ENCODE measurements around the gene IHH.
A peak's percentile ranks its signal among the peaks of the same experiment; 100 is the strongest.

IHH gene

DNA sequence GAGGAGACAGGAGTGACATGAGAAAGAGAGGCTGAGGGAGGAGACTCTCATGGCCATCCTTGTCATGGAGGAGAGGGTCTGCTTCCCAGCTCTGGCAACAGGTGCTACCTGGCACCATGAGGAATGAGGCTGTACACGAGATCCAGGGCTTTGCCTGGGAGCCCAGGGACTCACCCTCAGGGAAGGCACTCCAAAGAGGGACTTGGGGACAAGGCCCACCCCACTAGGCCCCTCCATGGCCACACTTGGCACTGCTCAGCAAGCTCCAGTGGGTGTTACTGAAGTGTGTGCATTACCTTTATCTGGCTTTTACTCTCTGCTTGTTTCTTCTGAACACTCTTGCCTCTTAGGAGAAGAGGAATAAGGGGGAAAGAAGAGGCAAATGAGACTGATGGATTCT, 22.1 kb downstream of the IHH start:
- H3K4me1 ChIP-seq (ENCODE audit: control insufficient read depth in 2 of 2, insufficient read depth in 1 of 2, low read depth in 1 of 2, low read length in 2 of 2) = peaks cover 0 to 3% of the 10 kb centered on the region in 2 donors
- H3K9ac ChIP-seq (ENCODE audit: low read depth, low read length, poor library complexity) = no peak overlapping the region
- no peak for DNase-seq (ENCODE audit: low spot score)
- no peaks in the 10 kb centered on the region for H3K36me3 ChIP-seq (replicated peaks in 1 of 2; ENCODE audit: control insufficient read depth in 2 of 2, insufficient read depth in 2 of 2, low read length in 2 of 2)
- H2BK120ac ChIP-seq (ENCODE audit: low read depth, low read length) = no peak overlapping the region
- no peak overlapping the region for H3K4me2 ChIP-seq (ENCODE audit: insufficient read depth, low read length, poor library complexity, severe bottlenecking)
- H2AK5ac ChIP-seq (ENCODE audit: low read depth, low read length) = no peak overlapping the region
- H2BK15ac ChIP-seq (ENCODE audit: low read length) = no peak overlapping the region
- no peak overlapping the region for H4K91ac ChIP-seq (ENCODE audit: low read depth, low read length, poor library complexity)
- H2BK12ac ChIP-seq (ENCODE audit: low read length) = no peak overlapping the region
- WGBS, 2 donors (ENCODE audit: extremely low coverage in 2 of 2, insufficient read length in 2 of 2, insufficient replicate concordance in 1 of 2) = no CpG with 5 or more reads among the region's 1 CpG
- H3K23ac ChIP-seq (ENCODE audit: low read depth, low read length, poor library complexity) = no peak overlapping the region
- no peak overlapping the region for H3K18ac ChIP-seq (ENCODE audit: low read length)
- no peak overlapping the region for H3K27ac ChIP-seq (replicated peaks; ENCODE audit: low read length)
- no peaks in the 10 kb centered on the region for H3K79me1 ChIP-seq (ENCODE audit: low read depth, low read length)
- no peak overlapping the region for H3K4ac ChIP-seq (ENCODE audit: low read length)
- H3K4me3 ChIP-seq (ENCODE audit: low read length in 2 of 2) = peak overlapping the region in 1 of 2 donors; percentile 65
- no peak overlapping the region for H4K8ac ChIP-seq (ENCODE audit: low read depth, low read length)
- no peak overlapping the region for H3K14ac ChIP-seq (ENCODE audit: low read length)
- H2AFZ ChIP-seq (ENCODE audit: low read length) = no peak overlapping the region
- peaks cover 0 to 31% (median 17%) of the 10 kb centered on the region in 3 experiments for H3K27me3 ChIP-seq (ENCODE audit: control insufficient read depth in 3 of 3, insufficient read depth in 3 of 3, low read depth in 1 of 3, low read length in 3 of 3)
- H3K9me3 ChIP-seq (replicated peaks in 1 of 2; ENCODE audit: control insufficient read depth in 2 of 2, insufficient read depth in 1 of 2, low read depth in 1 of 2, low read length in 2 of 2) = no peaks in the 10 kb centered on the region
- H2BK5ac ChIP-seq (ENCODE audit: low read length) = no peak overlapping the region

- no CpG with 5 or more reads among the region's 8 CpGs for whole genome bisulfite sequencing, 2 donors (ENCODE audit: extremely low coverage in 2 of 2, insufficient read length in 2 of 2, insufficient replicate concordance in 1 of 2)
- H2AK5ac ChIP-seq (ENCODE audit: low read depth, low read length) = no peak overlapping the region
- H3K79me1 ChIP-seq (ENCODE audit: low read depth, low read length) = no peaks in the 10 kb centered on the region
- no peaks in the 10 kb centered on the region for H3K36me3 ChIP-seq (replicated peaks in 1 of 2; ENCODE audit: control insufficient read depth in 2 of 2, insufficient read depth in 2 of 2, low read length in 2 of 2)
- peak overlapping the region; percentile 68 for H3K23ac ChIP-seq (ENCODE audit: low read depth, low read length, poor library complexity)
- H3K4ac ChIP-seq (ENCODE audit: low read length) = no peak overlapping the region
- H2BK120ac ChIP-seq (ENCODE audit: low read depth, low read length) = no peak overlapping the region
- DNase-seq (ENCODE audit: low spot score) = no peak
- peak overlapping the region; percentile 64 for H3K9ac ChIP-seq (ENCODE audit: low read depth, low read length, poor library complexity)
- no peak overlapping the region for H2BK15ac ChIP-seq (ENCODE audit: low read length)
- H3K9me3 ChIP-seq (replicated peaks in 1 of 2; ENCODE audit: control insufficient read depth in 2 of 2, insufficient read depth in 1 of 2, low read depth in 1 of 2, low read length in 2 of 2) = no peaks in the 10 kb centered on the region
- H3K4me3 ChIP-seq (ENCODE audit: low read length in 2 of 2) = peak overlapping the region in 1 of 2 donors; percentile 65
- H2BK12ac ChIP-seq (ENCODE audit: low read length) = no peak overlapping the region
- H3K14ac ChIP-seq (ENCODE audit: low read length) = no peak overlapping the region
- H3K27me3 ChIP-seq (ENCODE audit: control insufficient read depth in 3 of 3, insufficient read depth in 3 of 3, low read depth in 1 of 3, low read length in 3 of 3) = peaks cover 0 to 33% (median 17%) of the 10 kb centered on the region in 3 experiments
- H3K18ac ChIP-seq (ENCODE audit: low read length) = no peak overlapping the region
- peaks cover 0 to 3% of the 10 kb centered on the region in 2 donors for H3K4me1 ChIP-seq (ENCODE audit: control insufficient read depth in 2 of 2, insufficient read depth in 1 of 2, low read depth in 1 of 2, low read length in 2 of 2)
- no peak overlapping the region for H3K4me2 ChIP-seq (ENCODE audit: insufficient read depth, low read length, poor library complexity, severe bottlenecking)
- H3K27ac ChIP-seq (replicated peaks; ENCODE audit: low read length) = no peak overlapping the region
- H2BK5ac ChIP-seq (ENCODE audit: low read length) = no peak overlapping the region
- H4K91ac ChIP-seq (ENCODE audit: low read depth, low read length, poor library complexity) = no peak overlapping the region
- H4K8ac ChIP-seq (ENCODE audit: low read depth, low read length) = no peak overlapping the region
- no peak overlapping the region for H2AFZ ChIP-seq (ENCODE audit: low read length)
These were observed 22.8 kb downstream of the IHH start for GRCh38 chr2:219037783-219038499.

DNA sequence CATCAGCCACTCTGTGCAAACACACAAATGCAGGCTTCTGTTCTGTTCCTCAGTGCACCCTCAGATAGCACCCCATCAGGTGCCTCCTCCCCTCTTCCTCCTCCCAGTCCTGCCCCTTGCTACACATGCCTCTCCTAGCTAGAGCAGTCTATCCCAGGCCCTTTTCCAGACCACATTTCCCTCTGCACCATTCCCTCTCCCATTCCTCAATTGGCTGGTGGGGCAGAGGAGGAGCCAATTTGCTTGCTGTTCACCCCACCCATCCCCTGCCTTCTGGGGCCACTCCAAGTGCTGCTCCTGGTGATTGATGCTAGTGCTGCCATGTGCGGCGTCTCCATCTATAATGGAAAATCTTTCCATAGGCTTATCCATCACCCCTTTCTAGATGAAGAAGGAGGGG, 24.8 kb downstream of the IHH start:
- no peak overlapping the region for H3K23ac ChIP-seq (ENCODE audit: low read depth, low read length, poor library complexity)
- H4K91ac ChIP-seq (ENCODE audit: low read depth, low read length, poor library complexity) = no peak overlapping the region
- WGBS, 2 donors (ENCODE audit: extremely low coverage in 2 of 2, insufficient read length in 2 of 2, insufficient replicate concordance in 1 of 2) = no CpG with 5 or more reads among the region's 2 CpGs
- H2BK5ac ChIP-seq (ENCODE audit: low read length) = no peak overlapping the region
- no peak overlapping the region for H3K4ac ChIP-seq (ENCODE audit: low read length)
- no peak overlapping the region for H2AFZ ChIP-seq (ENCODE audit: low read length)
- no peaks in the 10 kb centered on the region for H3K36me3 ChIP-seq (replicated peaks in 1 of 2; ENCODE audit: control insufficient read depth in 2 of 2, insufficient read depth in 2 of 2, low read length in 2 of 2)
- H2BK12ac ChIP-seq (ENCODE audit: low read length) = no peak overlapping the region
- peak overlapping the region; percentile 47 for H3K14ac ChIP-seq (ENCODE audit: low read length)
- H3K4me1 ChIP-seq (ENCODE audit: control insufficient read depth in 2 of 2, insufficient read depth in 1 of 2, low read depth in 1 of 2, low read length in 2 of 2) = no peaks in the 10 kb centered on the region
- no peak overlapping the region for H4K8ac ChIP-seq (ENCODE audit: low read depth, low read length)
- peaks cover 0 to 32% (median 9%) of the 10 kb centered on the region in 3 experiments for H3K27me3 ChIP-seq (ENCODE audit: control insufficient read depth in 3 of 3, insufficient read depth in 3 of 3, low read depth in 1 of 3, low read length in 3 of 3)
- no peak overlapping the region for H3K4me3 ChIP-seq (ENCODE audit: low read length in 2 of 2)
- H3K27ac ChIP-seq (replicated peaks; ENCODE audit: low read length) = no peak overlapping the region
- peak overlapping the region; percentile 34 for H2AK5ac ChIP-seq (ENCODE audit: low read depth, low read length)
- no peak overlapping the region for H3K4me2 ChIP-seq (ENCODE audit: insufficient read depth, low read length, poor library complexity, severe bottlenecking)
- H3K9me3 ChIP-seq (replicated peaks in 1 of 2; ENCODE audit: control insufficient read depth in 2 of 2, insufficient read depth in 1 of 2, low read depth in 1 of 2, low read length in 2 of 2) = no peaks in the 10 kb centered on the region
- H2BK15ac ChIP-seq (ENCODE audit: low read length) = no peak overlapping the region
- peaks cover 2% of the 10 kb centered on the region for H3K79me1 ChIP-seq (ENCODE audit: low read depth, low read length)
- no peak for DNase-seq (ENCODE audit: low spot score)
- no peak overlapping the region for H3K18ac ChIP-seq (ENCODE audit: low read length)
- H2BK120ac ChIP-seq (ENCODE audit: low read depth, low read length) = no peak overlapping the region
- H3K9ac ChIP-seq (ENCODE audit: low read depth, low read length, poor library complexity) = peak overlapping the region; percentile 12

- Histone ChIP-seq H4K91ac (ENCODE audit: low read depth, low read length, poor library complexity) (no peak overlapping the region), H2BK120ac (ENCODE audit: low read depth, low read length) (no peak overlapping the region), H3K79me1 (ENCODE audit: low read depth, low read length) (peaks cover 2% of the 10 kb centered on the region), H2AFZ (ENCODE audit: low read length) (no peak overlapping the region), H3K27me3 (ENCODE audit: control insufficient read depth in 3 of 3, insufficient read depth in 3 of 3, low read depth in 1 of 3, low read length in 3 of 3) (peaks cover 0 to 38% (median 9%) of the 10 kb centered on the region in 3 experiments), H3K9ac (ENCODE audit: low read depth, low read length, poor library complexity) (no peak overlapping the region), H3K27ac (replicated peaks; ENCODE audit: low read length) (no peak overlapping the region), H3K36me3 (replicated peaks in 1 of 2; ENCODE audit: control insufficient read depth in 2 of 2, insufficient read depth in 2 of 2, low read length in 2 of 2) (no peaks in the 10 kb centered on the region), H3K4me1 (ENCODE audit: control insufficient read depth in 2 of 2, insufficient read depth in 1 of 2, low read depth in 1 of 2, low read length in 2 of 2) (peaks cover 1 to 3% of the 10 kb centered on the region in 2 donors), H2BK12ac (ENCODE audit: low read length) (no peak overlapping the region), H2AK5ac (ENCODE audit: low read depth, low read length) (no peak overlapping the region), H3K4me2 (ENCODE audit: insufficient read depth, low read length, poor library complexity, severe bottlenecking) (no peak overlapping the region), H3K14ac (ENCODE audit: low read length) (no peak overlapping the region), H3K9me3 (replicated peaks in 1 of 2; ENCODE audit: control insufficient read depth in 2 of 2, insufficient read depth in 1 of 2, low read depth in 1 of 2, low read length in 2 of 2) (no peaks in the 10 kb centered on the region), H2BK15ac (ENCODE audit: low read length) (no peak overlapping the region), H3K18ac (ENCODE audit: low read length) (no peak overlapping the region), H2BK5ac (ENCODE audit: low read length) (no peak overlapping the region), H4K8ac (ENCODE audit: low read depth, low read length) (no peak overlapping the region), H3K23ac (ENCODE audit: low read depth, low read length, poor library complexity) (no peak overlapping the region), H3K4me3 (ENCODE audit: low read length in 2 of 2) (no peak overlapping the region), H3K4ac (ENCODE audit: low read length) (no peak overlapping the region)
- WGBS, 2 donors (ENCODE audit: extremely low coverage in 2 of 2, insufficient read length in 2 of 2, insufficient replicate concordance in 1 of 2) = no CpG with 5 or more reads among the region's 6 CpGs
- no peak for DNase-seq (ENCODE audit: low spot score)
These were observed 25.9 kb downstream of the IHH start for GRCh38 chr2:219034823-219035222.

Data from neuronal stem cell (in vitro differentiated cells).